ENCODE results near the gene PCSK5.
"Not testable (repeated sequence)": the region's sequence is repeated elsewhere in the genome, so short reads cannot be mapped to it uniquely, and the experiment has no call there.

The PCSK5 gene

GRCh38 chr9:75927356-75927755, 36.9 kb downstream of the PCSK5 start:
- no peak for FAIRE-seq

- no peak for FAIRE-seq
Observed at GRCh38 chr9:75930190-75930589, 39.7 kb downstream of the PCSK5 start.

- FAIRE-seq = no peak
Observed at GRCh38 chr9:75930730-75931321, 40.4 kb downstream of the PCSK5 start.

GRCh38 chr9:75933982-75934381, 43.5 kb downstream of the PCSK5 start:
- FAIRE-seq = no peak

- no peak for FAIRE-seq
Observed at GRCh38 chr9:75935591-75935990, 45.1 kb downstream of the PCSK5 start.

- no peak for FAIRE-seq
Observed at GRCh38 chr9:75937521-75938258, 47.2 kb downstream of the PCSK5 start.

GRCh38 chr9:75938946-75939345, 48.5 kb downstream of the PCSK5 start:
- FAIRE-seq = no peak

GRCh38 chr9:75939536-75940111, 49.2 kb downstream of the PCSK5 start:
- FAIRE-seq = no peak

- FAIRE-seq = no peak
Observed at GRCh38 chr9:75941066-75941465, 50.6 kb downstream of the PCSK5 start.

- FAIRE-seq = no peak
Observed at GRCh38 chr9:75941577-75942311, 51.3 kb downstream of the PCSK5 start.

GRCh38 chr9:75946766-75947165, 56.3 kb downstream of the PCSK5 start:
- FAIRE-seq = no peak

- no peak for FAIRE-seq
Observed at GRCh38 chr9:75947233-75947632, 56.8 kb downstream of the PCSK5 start.

- FAIRE-seq = no peak
Observed at GRCh38 chr9:75950998-75951397, 60.5 kb downstream of the PCSK5 start.

- FAIRE-seq = no peak
Observed at GRCh38 chr9:75953218-75953617, 62.7 kb downstream of the PCSK5 start.

GRCh38 chr9:75956161-75956560, 65.7 kb downstream of the PCSK5 start:
- no peak for FAIRE-seq

- FAIRE-seq = no peak
Observed at GRCh38 chr9:75957116-75957515, 66.6 kb downstream of the PCSK5 start.

- no peak for FAIRE-seq
Observed at GRCh38 chr9:75958226-75958625, 67.8 kb downstream of the PCSK5 start.

- no peak for FAIRE-seq
Observed at GRCh38 chr9:75960551-75960950, 70.1 kb downstream of the PCSK5 start.

GRCh38 chr9:75962013-75962661, 71.7 kb downstream of the PCSK5 start:
- FAIRE-seq = no peak

- FAIRE-seq = no peak
Observed at GRCh38 chr9:75962662-75963036, 72.2 kb downstream of the PCSK5 start.

GRCh38 chr9:75963321-75963720, 72.8 kb downstream of the PCSK5 start:
- FAIRE-seq = not testable (repeated sequence)

GRCh38 chr9:75964427-75964826, 74.0 kb downstream of the PCSK5 start:
- no peak for FAIRE-seq

GRCh38 chr9:75965231-75965630, 74.8 kb downstream of the PCSK5 start:
- FAIRE-seq = no peak
